ENCODE data around the gene GNA12.
"Not testable (repeated sequence)": the region's sequence is repeated elsewhere in the genome, so short reads cannot be mapped to it uniquely, and the experiment has no call there.

Gene GNA12

DNA sequence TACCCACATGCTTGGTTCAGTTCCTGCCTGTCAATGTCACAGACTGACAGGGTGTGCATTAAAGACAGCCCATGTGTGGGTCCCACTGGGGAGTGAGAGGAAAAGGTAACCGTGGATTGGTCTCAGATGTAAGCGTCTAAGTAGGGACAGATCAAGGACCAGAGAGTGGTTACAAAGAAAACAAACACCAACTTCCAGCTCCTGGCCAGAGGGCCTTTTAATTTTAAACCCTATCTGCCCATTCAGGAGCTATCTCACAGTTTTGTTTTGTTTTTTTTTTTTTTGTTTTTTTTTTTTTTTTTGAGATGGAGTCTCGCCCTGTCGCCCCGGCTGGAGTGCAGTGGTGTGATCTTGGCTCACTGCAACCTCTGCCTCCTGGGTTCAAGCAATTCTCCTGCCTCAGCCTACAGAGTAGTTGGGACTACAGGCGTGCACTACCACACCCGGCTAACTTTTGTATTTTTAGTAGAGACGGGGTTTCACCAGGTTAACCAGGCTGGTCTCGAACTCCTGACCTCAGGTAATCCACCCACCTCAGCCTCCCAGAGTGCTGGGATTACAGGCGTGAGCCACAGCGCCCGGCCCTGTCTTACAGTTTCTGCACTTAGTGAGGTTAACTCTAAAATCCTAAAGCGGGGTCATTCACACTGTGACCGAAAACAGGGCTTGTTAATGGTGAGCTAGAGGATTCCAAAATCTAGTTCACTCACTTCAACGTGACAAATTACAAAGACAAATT, 106.9 kb downstream of the GNA12 start:
- peaks cover 61% of the 10 kb centered on the region for H3K4me1 Mint-ChIP-seq
- peak overlapping the region; percentile 65 for H3K27ac Mint-ChIP-seq
- not testable (repeated sequence) for ATAC-seq, H3K4me3 Mint-ChIP-seq, H3K9me3 Mint-ChIP-seq, H3K27me3 Mint-ChIP-seq
- H3K36me3 Mint-ChIP-seq: peaks cover 41% of the 10 kb centered on the region

DNA sequence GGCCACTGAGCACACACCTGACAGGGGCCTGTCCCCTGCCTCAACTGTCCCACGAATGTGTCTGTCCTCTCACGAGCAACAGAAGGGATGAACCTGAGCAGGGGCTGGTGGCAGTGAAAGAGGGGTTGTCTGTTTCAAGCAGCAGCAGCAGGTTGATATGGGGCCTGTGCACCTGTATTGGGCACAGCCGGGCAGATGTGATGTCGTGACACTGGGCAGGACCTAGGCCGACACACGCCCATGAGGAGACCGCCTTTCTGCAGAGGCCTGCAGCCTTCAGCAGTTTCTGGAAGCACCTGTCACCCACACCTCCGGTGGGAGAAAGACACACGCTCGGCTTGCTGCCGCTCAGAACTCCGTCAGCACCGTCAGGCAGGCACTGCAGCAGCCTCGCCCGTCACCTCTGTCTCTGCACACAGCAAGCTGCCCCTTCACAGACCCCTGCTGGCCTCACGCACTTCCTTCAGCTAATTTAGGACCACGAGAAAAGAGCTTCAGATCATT, 107.6 kb downstream of the GNA12 start:
- Mint-ChIP-seq H3K4me3 (no peak overlapping the region), H3K9me3 (no peaks in the 10 kb centered on the region), H3K4me1 (peaks cover 61% of the 10 kb centered on the region), H3K27ac (peak overlapping the region; percentile 65), H3K27me3 (no peaks in the 10 kb centered on the region), H3K36me3 (peaks cover 48% of the 10 kb centered on the region)
- ATAC-seq: peak; percentile 20

DNA sequence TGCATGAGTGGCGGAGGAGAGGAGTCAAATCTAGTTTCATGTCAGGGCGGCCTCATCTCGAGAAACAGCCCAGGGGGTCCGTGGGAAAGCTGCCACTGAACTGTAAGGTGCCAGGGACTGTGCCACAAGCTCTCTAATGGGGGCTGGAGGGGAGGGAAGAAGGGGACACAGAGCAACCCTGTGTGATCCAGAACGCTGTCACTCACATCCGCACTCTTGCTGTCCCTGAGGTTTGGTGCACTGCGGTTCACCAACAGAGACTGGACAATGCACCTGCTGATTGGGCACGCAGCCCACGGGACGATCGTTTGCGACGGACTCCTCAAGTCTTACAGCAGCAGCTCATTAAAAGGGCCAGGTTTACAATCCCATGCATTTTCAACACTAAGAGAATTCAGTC, 108.4 kb downstream of the GNA12 start:
- Mint-ChIP-seq H3K4me3 (no peak overlapping the region), H3K36me3 (peaks cover 55% of the 10 kb centered on the region), H3K4me1 (peaks cover 57% of the 10 kb centered on the region), H3K27ac (peak overlapping the region; percentile 77), H3K9me3 (no peaks in the 10 kb centered on the region), H3K27me3 (no peaks in the 10 kb centered on the region)
- no peak for ATAC-seq

DNA sequence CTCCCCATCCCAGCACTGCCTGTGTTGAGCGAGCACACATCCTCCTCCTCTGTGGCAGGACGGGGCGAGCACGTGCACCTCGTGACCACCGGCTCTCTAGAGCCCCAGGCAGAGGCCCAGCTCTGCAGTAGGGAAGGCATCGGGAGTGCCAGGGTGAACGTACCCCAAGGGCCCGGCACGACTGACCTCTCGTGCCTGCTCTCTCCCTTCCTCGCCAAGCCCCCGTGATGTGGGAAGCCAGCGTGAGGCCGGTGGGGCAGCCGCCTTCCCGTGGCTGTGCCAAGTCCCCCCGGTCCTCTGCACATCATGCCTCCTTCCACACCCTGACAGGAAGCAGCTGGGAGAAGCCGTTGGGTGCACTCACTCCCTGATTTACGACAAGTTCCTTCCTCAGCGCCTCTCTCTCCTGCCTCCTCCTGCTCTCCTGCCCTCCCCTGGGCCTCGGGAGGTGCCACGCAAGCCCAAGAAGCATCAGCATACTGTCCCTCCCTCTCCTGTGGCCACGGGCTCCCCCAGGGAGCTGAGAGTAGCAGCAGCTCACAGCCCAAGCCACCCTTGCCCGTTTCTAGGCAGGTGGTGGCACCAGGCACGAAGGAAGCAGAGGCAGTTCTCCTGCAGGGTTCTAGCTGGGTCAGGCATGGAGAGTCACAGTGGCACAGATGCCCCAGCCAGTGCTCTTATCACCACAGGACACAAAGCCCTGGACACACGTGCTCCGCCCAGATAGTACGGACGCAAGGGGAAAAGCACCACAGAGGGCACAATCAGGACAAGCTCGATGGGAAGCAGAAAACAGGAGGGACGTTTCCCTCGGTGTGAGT, 109.1 kb downstream of the GNA12 start:
- peak; percentile 58 for ATAC-seq
- H3K9me3 Mint-ChIP-seq: no peaks in the 10 kb centered on the region
- peak overlapping the region; percentile 77 for H3K27ac Mint-ChIP-seq
- peak overlapping the region; percentile 27 for H3K4me3 Mint-ChIP-seq
- peaks cover 52% of the 10 kb centered on the region for H3K4me1 Mint-ChIP-seq
- H3K36me3 Mint-ChIP-seq: peaks cover 57% of the 10 kb centered on the region
- no peaks in the 10 kb centered on the region for H3K27me3 Mint-ChIP-seq

DNA sequence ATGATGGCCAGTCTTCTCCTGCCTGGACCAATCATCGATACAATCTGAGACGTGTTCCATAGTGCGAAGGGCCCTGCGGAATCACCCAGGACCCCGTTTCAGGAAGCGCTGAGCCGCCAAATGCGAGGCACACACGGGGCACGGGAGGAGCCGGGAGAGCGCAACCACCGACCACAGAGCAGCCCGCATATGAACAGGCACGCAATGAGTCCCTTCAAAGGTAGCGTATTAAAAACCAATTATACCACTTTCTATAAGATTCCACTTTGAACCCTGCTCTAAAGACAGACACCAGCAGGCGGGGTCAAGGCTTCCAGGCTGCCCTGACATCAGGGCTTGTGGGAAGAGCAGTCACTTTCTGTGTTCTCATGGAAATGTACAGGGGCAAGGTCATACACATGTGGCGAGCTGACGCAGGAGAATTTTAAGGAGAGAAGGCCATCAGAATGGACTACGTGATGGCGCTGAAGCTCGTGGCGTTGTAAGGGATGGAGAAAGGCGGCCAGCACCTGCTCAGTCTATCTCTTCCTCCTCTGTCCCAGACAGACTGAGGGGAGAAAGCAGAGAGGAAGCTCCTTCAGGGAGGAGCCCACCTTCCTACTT, 109.9 kb downstream of the GNA12 start:
- H3K4me3 Mint-ChIP-seq: no peak overlapping the region
- H3K27ac Mint-ChIP-seq: peak overlapping the region; percentile 77
- no peaks in the 10 kb centered on the region for H3K27me3 Mint-ChIP-seq
- ATAC-seq: no peak
- peaks cover 52% of the 10 kb centered on the region for H3K4me1 Mint-ChIP-seq
- peaks cover 63% of the 10 kb centered on the region for H3K36me3 Mint-ChIP-seq
- H3K9me3 Mint-ChIP-seq: no peaks in the 10 kb centered on the region

DNA sequence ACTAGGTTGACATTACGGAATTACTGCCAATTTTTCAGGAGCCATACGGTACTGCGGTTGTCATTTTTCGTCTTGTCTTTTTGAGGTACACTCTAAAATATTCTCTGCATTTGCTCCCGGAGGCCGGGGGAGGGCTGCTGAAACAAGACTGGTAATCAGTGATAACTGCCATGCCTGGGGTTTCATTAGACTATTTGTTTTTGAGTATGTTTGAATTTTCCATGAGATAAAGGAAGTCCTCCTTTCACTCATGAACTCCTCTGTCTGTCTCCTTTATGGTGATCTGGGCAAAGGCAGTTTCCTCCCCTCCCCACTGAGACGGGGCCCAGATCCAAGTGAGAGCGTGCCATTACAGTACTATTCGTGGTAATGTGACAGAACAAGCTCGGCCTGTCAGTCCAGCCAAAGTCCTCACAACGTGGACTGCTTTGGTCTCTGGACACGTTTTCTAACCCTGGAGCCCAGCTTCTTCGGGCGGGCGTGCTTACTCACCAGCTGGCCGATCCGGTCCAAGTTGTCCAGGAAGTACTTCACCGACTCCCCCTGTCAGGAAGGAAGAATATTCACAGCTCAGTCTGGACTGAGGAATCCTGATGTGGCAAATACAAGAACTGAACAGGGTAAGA, 111.0 kb downstream of the GNA12 start:
- Mint-ChIP-seq H3K4me3 (no peak overlapping the region), H3K36me3 (peaks cover 68% of the 10 kb centered on the region), H3K4me1 (peaks cover 48% of the 10 kb centered on the region), H3K27me3 (no peaks in the 10 kb centered on the region), H3K27ac (peak overlapping the region; percentile 77), H3K9me3 (no peaks in the 10 kb centered on the region)
- ATAC-seq: no peak

DNA sequence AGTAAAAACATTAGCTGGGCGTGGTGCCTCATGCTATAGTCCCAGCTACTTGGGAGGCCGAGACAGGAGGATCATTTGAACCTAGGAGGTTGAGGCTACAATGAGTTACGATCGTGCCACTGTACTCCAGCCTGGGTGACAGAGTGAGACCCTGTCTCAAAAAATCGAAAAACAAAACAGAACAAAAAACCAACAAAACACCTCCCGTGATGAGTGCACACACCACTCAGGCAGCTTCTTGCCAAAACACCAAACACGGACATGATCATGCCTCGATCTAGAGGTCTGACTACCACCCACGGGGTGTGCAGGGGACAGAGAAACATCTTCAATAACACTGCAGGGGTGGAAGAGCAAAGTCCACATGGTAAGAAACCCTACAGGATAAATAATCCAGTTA, 111.7 kb downstream of the GNA12 start:
- no peak for ATAC-seq
- no peak overlapping the region for H3K4me3 Mint-ChIP-seq
- H3K27me3 Mint-ChIP-seq: no peaks in the 10 kb centered on the region
- no peak overlapping the region for H3K27ac Mint-ChIP-seq
- H3K4me1 Mint-ChIP-seq: peaks cover 47% of the 10 kb centered on the region
- no peaks in the 10 kb centered on the region for H3K9me3 Mint-ChIP-seq
- peaks cover 68% of the 10 kb centered on the region for H3K36me3 Mint-ChIP-seq

DNA sequence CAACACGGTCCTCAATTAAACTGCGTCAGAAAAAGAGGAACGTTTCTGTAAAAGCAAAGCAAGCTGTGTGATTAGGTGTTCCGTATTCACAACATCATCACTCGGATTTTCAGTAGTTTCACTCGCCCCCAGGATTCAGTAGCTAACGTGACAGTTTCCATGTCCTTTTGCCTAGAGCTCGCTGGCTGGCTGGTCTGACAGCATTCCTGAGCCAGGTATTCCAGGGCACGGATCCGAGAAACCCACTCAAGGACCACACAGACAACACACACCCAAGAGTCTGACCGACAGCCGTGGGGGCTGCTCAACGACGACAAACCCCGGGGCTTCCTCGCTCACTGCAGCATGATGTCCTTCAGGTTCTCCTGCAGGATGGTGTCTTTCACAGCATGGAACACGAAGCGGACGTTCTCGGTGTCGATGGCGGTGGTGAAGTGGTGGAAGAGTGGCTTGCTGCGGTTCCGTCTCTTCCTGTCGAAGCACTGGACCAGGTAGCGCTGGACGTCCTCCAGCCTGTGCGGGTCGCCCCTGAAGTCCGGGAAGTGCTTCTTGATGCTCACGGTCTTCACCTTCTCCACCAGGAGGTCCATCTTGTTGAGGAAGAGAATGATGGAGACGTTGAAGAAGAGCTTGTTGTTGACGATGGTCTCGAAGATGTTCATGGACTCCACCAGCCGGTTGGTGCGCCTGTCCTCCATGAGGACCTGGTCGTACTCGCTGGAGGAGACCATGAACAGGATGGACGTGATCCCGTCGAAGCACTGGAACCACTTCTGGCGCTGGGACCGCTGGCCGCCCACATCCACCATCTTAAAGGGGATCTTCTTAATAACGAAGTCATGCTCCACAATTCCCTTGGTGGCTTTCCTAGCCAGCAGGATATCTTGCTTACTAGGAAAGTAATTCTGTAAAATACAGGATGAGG, 113.0 kb downstream of the GNA12 start:
- peaks cover 70% of the 10 kb centered on the region for H3K36me3 Mint-ChIP-seq
- no peaks in the 10 kb centered on the region for H3K27me3 Mint-ChIP-seq
- ATAC-seq: no peak
- peaks cover 39% of the 10 kb centered on the region for H3K4me1 Mint-ChIP-seq
- no peak overlapping the region for H3K4me3 Mint-ChIP-seq
- peak overlapping the region; percentile 69 for H3K27ac Mint-ChIP-seq
- no peaks in the 10 kb centered on the region for H3K9me3 Mint-ChIP-seq

DNA sequence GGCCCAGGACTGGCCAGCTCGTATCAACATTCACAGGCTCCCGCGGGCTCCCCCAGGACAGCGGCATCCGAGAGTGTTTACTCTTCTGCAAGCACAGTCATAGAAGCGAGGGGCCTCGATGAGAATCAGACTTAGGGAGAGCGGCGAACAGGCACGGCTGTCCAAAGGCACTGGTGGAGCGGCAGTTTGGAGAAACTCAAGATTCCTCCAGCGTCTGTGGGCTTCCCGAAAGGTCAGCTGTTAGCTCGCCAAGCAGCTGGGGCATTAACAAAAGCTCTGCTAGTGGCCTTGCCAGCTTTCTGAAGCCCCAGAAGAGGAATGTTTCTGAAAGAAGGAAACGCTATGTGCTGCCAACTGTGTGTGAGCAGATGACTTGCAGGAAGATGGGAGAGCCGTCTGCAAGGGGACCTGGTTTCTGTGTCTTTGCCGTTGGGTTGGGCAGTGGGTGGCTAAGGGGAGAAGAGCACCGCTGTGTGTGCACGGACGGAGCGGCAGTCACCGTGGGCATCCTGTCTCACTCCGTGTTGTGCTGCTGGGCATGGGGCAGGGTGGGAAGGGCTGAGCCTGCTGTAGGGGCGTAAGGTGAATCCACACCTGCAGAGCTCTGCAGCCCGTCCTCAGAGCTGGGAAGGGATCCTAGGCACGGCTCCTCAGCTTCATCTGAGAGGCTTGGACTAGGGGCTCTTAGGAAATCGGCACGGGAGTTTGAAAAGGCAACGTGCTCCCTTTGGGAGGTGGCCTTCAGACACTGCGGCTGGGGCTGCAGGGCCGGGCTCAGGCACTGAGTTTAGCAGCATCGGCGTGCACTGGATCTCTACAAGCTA, 114.0 kb downstream of the GNA12 start:
- Mint-ChIP-seq H3K27ac (peak overlapping the region; percentile 20), H3K27me3 (no peaks in the 10 kb centered on the region), H3K9me3 (no peaks in the 10 kb centered on the region), H3K36me3 (peaks cover 77% of the 10 kb centered on the region), H3K4me3 (no peak overlapping the region), H3K4me1 (peaks cover 29% of the 10 kb centered on the region)
- no peak for ATAC-seq

DNA sequence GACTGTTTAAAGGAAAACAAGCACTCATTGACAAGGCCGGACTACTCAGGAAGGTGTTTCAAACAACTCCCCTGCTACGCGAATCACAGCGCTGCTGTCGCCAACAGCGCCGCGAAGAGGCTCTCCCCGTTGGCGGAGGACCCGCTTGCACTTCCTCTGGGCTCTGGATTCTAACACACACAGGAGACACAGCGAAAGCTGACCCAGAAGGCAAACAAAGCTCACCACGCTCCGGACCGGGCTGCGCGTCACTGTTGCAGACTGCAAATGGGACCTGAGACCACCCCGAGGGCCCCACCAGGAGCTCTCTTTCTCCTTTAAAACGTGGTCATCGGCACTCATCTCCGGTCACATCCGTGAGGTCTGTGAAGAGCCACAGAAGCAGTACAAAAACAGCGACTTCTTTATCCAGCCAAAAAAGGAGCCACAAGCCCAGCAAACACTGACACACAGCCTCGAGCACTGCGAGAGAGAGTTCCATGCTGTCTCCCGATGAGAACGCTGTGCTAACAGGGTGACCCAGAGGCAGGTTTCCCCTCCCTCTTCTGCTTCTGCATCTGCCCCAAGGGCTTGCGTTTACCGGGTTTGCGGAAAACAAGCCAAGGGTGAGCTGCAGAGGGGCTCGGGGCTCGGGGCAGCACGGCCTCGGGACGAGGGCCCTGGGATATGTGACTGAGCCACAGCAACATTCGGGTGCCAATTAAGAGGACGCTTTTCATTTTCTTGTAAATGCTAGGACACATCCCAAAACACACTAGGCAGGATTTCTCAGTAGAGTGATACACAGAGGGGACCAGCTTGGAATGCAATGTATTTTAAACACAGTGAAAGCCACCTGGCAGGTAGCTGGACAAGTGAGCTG, 114.8 kb downstream of the GNA12 start:
- H3K9me3 Mint-ChIP-seq: no peaks in the 10 kb centered on the region
- no peak overlapping the region for H3K4me3 Mint-ChIP-seq
- H3K4me1 Mint-ChIP-seq: peaks cover 20% of the 10 kb centered on the region
- no peaks in the 10 kb centered on the region for H3K27me3 Mint-ChIP-seq
- peak overlapping the region; percentile 20 for H3K27ac Mint-ChIP-seq
- H3K36me3 Mint-ChIP-seq: peaks cover 75% of the 10 kb centered on the region
- ATAC-seq: no peak

DNA sequence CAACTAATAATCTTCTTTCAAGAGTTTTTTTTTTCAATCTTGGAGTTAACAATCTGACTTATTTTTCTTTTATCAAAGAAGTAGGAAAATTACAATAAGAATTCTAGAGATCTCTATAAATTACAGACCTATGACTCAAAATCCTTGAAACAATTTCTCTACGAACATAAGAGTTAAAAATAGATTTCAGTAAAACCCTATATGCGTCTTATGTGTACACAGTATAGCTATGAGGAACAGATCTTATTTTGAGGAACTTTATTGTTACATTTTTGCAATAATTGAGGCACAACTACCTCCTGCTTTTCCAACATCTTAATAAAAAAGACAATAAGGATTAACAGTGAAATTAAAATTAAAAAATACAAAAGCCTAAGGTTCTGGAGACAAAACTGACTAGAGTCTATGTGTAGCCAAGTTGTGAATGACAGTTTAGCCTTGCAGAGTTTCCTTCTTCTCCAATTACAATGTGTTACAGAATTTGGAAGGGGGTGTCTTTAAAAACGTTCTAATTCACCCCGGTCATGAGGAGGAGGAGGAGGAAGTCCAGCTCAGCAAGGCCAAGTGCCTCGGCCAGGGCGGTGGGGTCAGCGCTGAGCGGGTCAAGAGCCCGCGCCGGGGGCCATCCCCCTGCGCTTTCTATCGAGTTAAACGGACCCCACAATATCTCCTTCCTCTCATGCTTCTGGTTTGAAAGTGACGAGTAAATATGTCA, 115.6 kb downstream of the GNA12 start:
- Mint-ChIP-seq H3K4me1 (peaks cover 13% of the 10 kb centered on the region), H3K27ac (no peak overlapping the region), H3K36me3 (peaks cover 67% of the 10 kb centered on the region), H3K27me3 (no peaks in the 10 kb centered on the region), H3K4me3 (no peak overlapping the region), H3K9me3 (no peaks in the 10 kb centered on the region)
- no peak for ATAC-seq

DNA sequence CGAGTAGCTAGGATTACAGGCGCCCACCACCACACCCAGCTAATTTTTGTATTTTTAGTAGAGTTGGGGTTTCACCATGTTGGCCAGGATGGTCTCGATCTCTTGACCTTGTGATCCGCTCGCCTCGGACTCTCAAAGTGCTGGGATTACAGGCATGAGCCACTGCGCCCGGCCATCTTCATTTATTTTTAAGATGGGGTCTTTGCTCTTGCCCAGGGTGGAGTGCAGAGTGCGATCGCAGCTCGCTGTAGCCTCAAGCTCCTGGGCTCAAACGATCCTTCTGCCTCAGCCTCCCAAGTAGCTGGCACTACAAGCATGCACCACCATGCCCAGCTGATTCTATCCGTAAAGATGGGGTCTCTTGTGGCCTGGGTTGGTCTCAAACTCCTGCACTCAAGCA, 116.9 kb downstream of the GNA12 start:
- not testable (repeated sequence) for H3K4me3 Mint-ChIP-seq, H3K9me3 Mint-ChIP-seq, ATAC-seq, H3K27me3 Mint-ChIP-seq, H3K4me1 Mint-ChIP-seq, H3K27ac Mint-ChIP-seq
- H3K36me3 Mint-ChIP-seq: peaks cover 54% of the 10 kb centered on the region

Data from stimulated activated memory B cell treated with anti-CD40 and anti-IgM and Interleukin-4, amounts not matched to agents 10 μg/mL and 1 μg/mL and 100 μg/mL, for 72 hours (primary cell).